Esophagus muscularis mucosa (tissue), 3 donors: ENCODE measurements around the gene CREBL2.

Source experiments
- POLR2A ChIP-seq: fragments of 450-650 bp; IDR thresholded peaks from one replicate; pipeline ENCODE4 v1.6.1; 2017; ENCODE audit warnings: antibody characterized with exemption, moderate library complexity, mild to moderate bottlenecking, low read depth
- POLR2AphosphoS5 ChIP-seq, 2 donors: sonication (generic); formaldehyde crosslinking; IDR thresholded peaks; one replicate each; pipeline ENCODE4 v1.6.1; 2017; ENCODE audit warnings: antibody characterized with exemption in 2 of 2
- TF ChIP-seq, protein P1 (sequence below), 3 experiments: fragments of 200-600 bp in 2 of 3; fragments of 450-650 bp in 1 of 3; sonication (generic) in 2 of 3; IDR thresholded peaks; one replicate each; pipeline ENCODE4 v1.5.1; 2017 to 2019; ENCODE audit warnings: antibody characterized with exemption in 3 of 3, mild to moderate bottlenecking in 2 of 3, moderate library complexity in 1 of 3

DNA sequence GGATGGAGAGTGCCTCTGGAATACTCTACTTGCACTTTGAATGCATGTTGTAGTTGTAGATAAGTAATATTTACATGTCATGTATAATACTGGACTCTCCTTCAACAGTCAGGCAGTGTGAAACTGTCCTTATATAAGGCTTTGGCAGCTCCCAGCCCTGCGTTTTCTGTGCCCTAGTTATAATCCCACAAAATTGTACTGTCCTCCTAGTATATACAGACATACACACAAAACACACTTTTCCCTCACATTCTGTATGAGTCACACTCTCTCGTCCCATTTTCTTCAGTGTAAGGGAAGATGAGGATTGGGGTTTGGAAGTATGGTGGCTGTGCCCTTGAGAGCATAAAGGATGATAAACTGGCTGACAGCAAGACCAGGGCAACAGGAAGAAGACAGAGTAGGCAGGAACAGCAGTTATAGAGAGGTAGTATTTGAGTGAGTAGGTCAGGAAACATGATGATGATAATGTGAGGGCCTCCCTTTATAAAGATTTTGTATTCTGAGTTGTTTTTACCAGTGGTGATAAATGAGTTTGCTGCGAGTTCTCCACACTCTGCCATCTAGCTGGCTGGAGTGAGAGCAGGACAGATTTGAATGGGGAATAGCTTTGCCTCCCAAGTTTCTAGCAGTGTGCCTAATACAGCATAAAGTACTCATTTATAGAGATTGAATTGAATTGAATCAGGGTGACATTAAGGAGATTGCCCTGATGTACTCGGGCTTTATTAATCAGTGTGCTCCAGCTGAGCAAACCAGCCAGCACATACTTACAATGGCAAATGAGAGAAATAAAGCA lies 5.0 kb downstream of the CREBL2 start:
- TF ChIP-seq POLR2A: no peak
- TF ChIP-seq POLR2AphosphoS5 (IDR thresholded peaks at IDR 0.05): no peak
- TF ChIP-seq, protein P1, sequence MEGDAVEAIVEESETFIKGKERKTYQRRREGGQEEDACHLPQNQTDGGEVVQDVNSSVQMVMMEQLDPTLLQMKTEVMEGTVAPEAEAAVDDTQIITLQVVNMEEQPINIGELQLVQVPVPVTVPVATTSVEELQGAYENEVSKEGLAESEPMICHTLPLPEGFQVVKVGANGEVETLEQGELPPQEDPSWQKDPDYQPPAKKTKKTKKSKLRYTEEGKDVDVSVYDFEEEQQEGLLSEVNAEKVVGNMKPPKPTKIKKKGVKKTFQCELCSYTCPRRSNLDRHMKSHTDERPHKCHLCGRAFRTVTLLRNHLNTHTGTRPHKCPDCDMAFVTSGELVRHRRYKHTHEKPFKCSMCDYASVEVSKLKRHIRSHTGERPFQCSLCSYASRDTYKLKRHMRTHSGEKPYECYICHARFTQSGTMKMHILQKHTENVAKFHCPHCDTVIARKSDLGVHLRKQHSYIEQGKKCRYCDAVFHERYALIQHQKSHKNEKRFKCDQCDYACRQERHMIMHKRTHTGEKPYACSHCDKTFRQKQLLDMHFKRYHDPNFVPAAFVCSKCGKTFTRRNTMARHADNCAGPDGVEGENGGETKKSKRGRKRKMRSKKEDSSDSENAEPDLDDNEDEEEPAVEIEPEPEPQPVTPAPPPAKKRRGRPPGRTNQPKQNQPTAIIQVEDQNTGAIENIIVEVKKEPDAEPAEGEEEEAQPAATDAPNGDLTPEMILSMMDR (IDR thresholded peaks at IDR 0.05): no peak
